Esophagus squamous epithelium (tissue), 4 donors: ENCODE measurements around the gene VGLL4.

Experiments used
- POLR2A ChIP-seq, 4 donors: fragments of 450-650 bp; IDR thresholded peaks; one replicate each; pipeline ENCODE4 v1.6.1; 2017; ENCODE audit warnings: antibody characterized with exemption in 4 of 4, mild to moderate bottlenecking in 4 of 4, moderate library complexity in 3 of 4
- TF ChIP-seq, protein P1 (sequence below), 6 experiments: fragments of 450-650 bp in 4 of 6; fragments of 200-600 bp in 2 of 6; sonication (generic) in 2 of 6; IDR thresholded peaks; one replicate each; pipeline ENCODE4 v1.5.1; 2016 to 2019; ENCODE audit warnings: antibody characterized with exemption in 6 of 6, mild to moderate bottlenecking in 4 of 6, moderate library complexity in 4 of 6

DNA sequence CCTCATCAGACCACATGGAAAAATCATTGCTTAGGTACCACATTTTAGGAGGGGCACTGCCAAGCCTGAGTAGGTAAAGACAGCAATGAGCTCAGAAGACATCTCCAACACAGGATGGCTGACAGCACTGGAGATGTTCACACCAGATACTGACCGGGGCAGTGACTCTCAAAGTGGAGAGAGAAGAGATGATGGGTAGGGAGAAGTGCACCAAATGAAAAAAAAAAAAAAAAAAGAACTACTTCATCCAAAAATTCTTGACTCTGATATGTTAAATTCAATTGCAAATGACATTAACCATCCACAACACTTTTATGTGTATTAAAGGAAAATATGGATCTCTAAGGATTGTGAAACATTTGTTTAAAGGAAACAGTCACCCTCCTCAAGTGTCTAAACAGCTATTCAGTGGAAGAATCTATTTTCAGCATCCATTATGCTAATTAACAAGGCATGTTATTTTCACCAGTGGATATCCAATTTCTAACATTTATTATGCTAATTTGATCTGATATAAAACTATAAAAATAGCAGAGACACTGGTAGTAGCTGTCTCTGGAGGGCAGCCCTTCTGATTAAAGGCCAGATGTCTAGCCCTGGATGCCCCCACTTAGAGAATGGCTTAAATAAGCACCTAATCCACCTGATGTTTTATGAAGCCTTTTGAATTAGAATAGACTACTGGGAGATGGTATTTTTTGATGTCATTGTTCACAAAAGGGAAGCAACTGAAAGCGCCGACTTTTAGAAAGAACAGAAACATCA, 48.2 kb upstream of the VGLL4 start:
- TF ChIP-seq, protein P1, sequence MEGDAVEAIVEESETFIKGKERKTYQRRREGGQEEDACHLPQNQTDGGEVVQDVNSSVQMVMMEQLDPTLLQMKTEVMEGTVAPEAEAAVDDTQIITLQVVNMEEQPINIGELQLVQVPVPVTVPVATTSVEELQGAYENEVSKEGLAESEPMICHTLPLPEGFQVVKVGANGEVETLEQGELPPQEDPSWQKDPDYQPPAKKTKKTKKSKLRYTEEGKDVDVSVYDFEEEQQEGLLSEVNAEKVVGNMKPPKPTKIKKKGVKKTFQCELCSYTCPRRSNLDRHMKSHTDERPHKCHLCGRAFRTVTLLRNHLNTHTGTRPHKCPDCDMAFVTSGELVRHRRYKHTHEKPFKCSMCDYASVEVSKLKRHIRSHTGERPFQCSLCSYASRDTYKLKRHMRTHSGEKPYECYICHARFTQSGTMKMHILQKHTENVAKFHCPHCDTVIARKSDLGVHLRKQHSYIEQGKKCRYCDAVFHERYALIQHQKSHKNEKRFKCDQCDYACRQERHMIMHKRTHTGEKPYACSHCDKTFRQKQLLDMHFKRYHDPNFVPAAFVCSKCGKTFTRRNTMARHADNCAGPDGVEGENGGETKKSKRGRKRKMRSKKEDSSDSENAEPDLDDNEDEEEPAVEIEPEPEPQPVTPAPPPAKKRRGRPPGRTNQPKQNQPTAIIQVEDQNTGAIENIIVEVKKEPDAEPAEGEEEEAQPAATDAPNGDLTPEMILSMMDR (IDR thresholded peaks at IDR 0.05), result no peak
- TF ChIP-seq POLR2A (IDR thresholded peaks at IDR 0.05), result no peak
